Small intestine (tissue), 7 donors: ENCODE data around the gene ANKS1B. TPM values are rescaled to one million over a fixed set of nuclear protein-coding genes. Genes with fewer than 3 reads are reported as not detected.

Source experiments
- DNase-seq, 2 donors: peaks; one replicate each; pipeline versions ENCODE4 v3.0.0 to v3.0.0-alpha.2; 2013
- FAIRE-seq: peaks from 2 replicates; lab custom pipeline; 2012; peaks lifted over from hg19 to GRCh38; lab: Jason Lieb, UNC
- H3K27ac ChIP-seq, 3 donors: one replicate each; pipeline ENCODE4 v1.5.1; 2013; ENCODE audit warnings: low read length in 2 of 3, mild to moderate bottlenecking in 2 of 3, control low read depth in 1 of 3, inconsistent platforms in 1 of 3, low read depth in 1 of 3, moderate library complexity in 1 of 3
- H3K27me3 ChIP-seq, 3 donors: one replicate each; pipeline ENCODE4 v1.6.1; 2013; ENCODE audit warnings: low read length in 3 of 3, inconsistent platforms in 1 of 3; ENCODE audit not compliant: control insufficient read depth in 3 of 3, insufficient read depth in 3 of 3
- H3K36me3 ChIP-seq, 3 donors: one replicate each; pipeline ENCODE4 v1.6.1; 2013; ENCODE audit warnings: low read length in 3 of 3, inconsistent platforms in 1 of 3, low read depth in 1 of 3, mild to moderate bottlenecking in 1 of 3, moderate library complexity in 1 of 3; ENCODE audit not compliant: control insufficient read depth in 3 of 3, insufficient read depth in 2 of 3
- H3K4me1 ChIP-seq, 3 donors: one replicate each; pipeline ENCODE4 v1.6.1; 2013; ENCODE audit warnings: low read length in 2 of 3, inconsistent platforms in 1 of 3, low read depth in 1 of 3, mild to moderate bottlenecking in 1 of 3, moderate library complexity in 1 of 3; ENCODE audit not compliant: control insufficient read depth in 3 of 3, insufficient read depth in 2 of 3
- H3K4me3 ChIP-seq, 3 donors: one replicate each; pipeline ENCODE4 v1.5.1; 2013; ENCODE audit warnings: low read length in 3 of 3, control low read depth in 1 of 3, inconsistent platforms in 1 of 3, low read depth in 1 of 3, mild to moderate bottlenecking in 1 of 3, moderate library complexity in 1 of 3
- H3K9me3 ChIP-seq, 2 donors: one replicate each; pipeline ENCODE4 v1.6.1; 2013; ENCODE audit warnings: low read depth in 1 of 2, low read length in 1 of 2; ENCODE audit not compliant: control insufficient read depth in 2 of 2, insufficient read depth in 1 of 2
- WGBS, 3 donors: extraction: QIAGEN DNeasy Blood & Tissue Kit; methylation state at CpG; one replicate each; pipeline ENCODE4 v1.1.7; 2013; 5-methylcytosine and 5-hydroxymethylcytosine counted together
- polyA plus RNA-seq, 4 donors: library from polyadenylated mRNA; stranded (reverse) in 3 of 4; unstranded in 1 of 4; fragments of 200-250 nt in 3 of 4; fragments of 120-200 nt in 1 of 4; gene quantifications; one replicate each; pipeline versions ENCODE4 v1.2.1 to v1.2.3, GENCODE V29; 2013
- donor health status: healthy with polysubstance abuse.
- donor health status: control.
- donor health status: control.
- donor health status: Bipolar disorder and iron deficiency.
- donor health status: healthy.

ANKS1B gene
- polyA plus RNA-seq, 4 donors, result 0.44 to 0.72 TPM; not detected in 2

GRCh38 chr12:99119449-99119848, 865.3 kb downstream of the ANKS1B start:
- Histone ChIP-seq H3K36me3 (no peaks in the 10 kb centered on the region), H3K27me3 (no peaks in the 10 kb centered on the region), H3K27ac (no peak overlapping the region), H3K4me3 (no peak overlapping the region), H3K9me3 (no peaks in the 10 kb centered on the region), H3K4me1 (no peaks in the 10 kb centered on the region)
- no peak for FAIRE-seq
- no peak for DNase-seq

GRCh38 chr12:99111600-99111999, 873.1 kb downstream of the ANKS1B start:
- FAIRE-seq (no peak), DNase-seq (no peak)
- 55 to 57% (median 57%) methylated on average over 5 of the region's 5 CpGs for WGBS, 3 donors
- no peak overlapping the region for H3K4me3 ChIP-seq
- no peaks in the 10 kb centered on the region for H3K27me3 ChIP-seq
- H3K9me3 ChIP-seq, result no peaks in the 10 kb centered on the region
- no peaks in the 10 kb centered on the region for H3K4me1 ChIP-seq
- no peak overlapping the region for H3K27ac ChIP-seq
- H3K36me3 ChIP-seq, result no peaks in the 10 kb centered on the region

- WGBS, 3 donors, result 40 to 53% (median 43%) methylated on average over 3 of the region's 3 CpGs
- FAIRE-seq, result no peak
These were observed 873.9 kb downstream of the ANKS1B start for GRCh38 chr12:99110868-99111267.

GRCh38 chr12:99110212-99110611, 874.5 kb downstream of the ANKS1B start:
- 37 to 65% (median 38%) methylated on average over 2 of the region's 2 CpGs for WGBS, 3 donors
- Histone ChIP-seq H3K4me1 (no peaks in the 10 kb centered on the region), H3K27ac (no peak overlapping the region), H3K4me3 (no peak overlapping the region), H3K36me3 (no peaks in the 10 kb centered on the region), H3K9me3 (no peaks in the 10 kb centered on the region), H3K27me3 (no peaks in the 10 kb centered on the region)
- DNase-seq, result no peak
- FAIRE-seq, result no peak

More at GRCh38 chr12:99110868-99111267, 873.9 kb downstream of the ANKS1B start:
- no peaks in the 10 kb centered on the region for H3K27me3 ChIP-seq
- no peaks in the 10 kb centered on the region for H3K9me3 ChIP-seq
- no peak overlapping the region for H3K27ac ChIP-seq
- no peak overlapping the region for H3K4me3 ChIP-seq
- no peaks in the 10 kb centered on the region for H3K36me3 ChIP-seq
- no peaks in the 10 kb centered on the region for H3K4me1 ChIP-seq
- DNase-seq, result no peak

GRCh38 chr12:99108924-99109323, 875.8 kb downstream of the ANKS1B start:
- no peak for DNase-seq
- no peaks in the 10 kb centered on the region for H3K9me3 ChIP-seq
- H3K27me3 ChIP-seq, result no peaks in the 10 kb centered on the region
- H3K36me3 ChIP-seq, result no peaks in the 10 kb centered on the region
- FAIRE-seq, result no peak
- WGBS, 3 donors, result 75 to 86% (median 79%) methylated on average over 2 of the region's 2 CpGs
- H3K27ac ChIP-seq, result no peak overlapping the region
- no peaks in the 10 kb centered on the region for H3K4me1 ChIP-seq
- H3K4me3 ChIP-seq, result no peak overlapping the region

GRCh38 chr12:99099786-99100185, 885.0 kb downstream of the ANKS1B start:
- Histone ChIP-seq H3K4me1 (no peaks in the 10 kb centered on the region), H3K9me3 (no peaks in the 10 kb centered on the region), H3K4me3 (no peak overlapping the region), H3K27me3 (no peaks in the 10 kb centered on the region), H3K36me3 (no peaks in the 10 kb centered on the region), H3K27ac (no peak overlapping the region)
- 58 to 74% (median 65%) methylated on average over 2 of the region's 2 CpGs for WGBS, 3 donors
- DNase-seq (no peak), FAIRE-seq (no peak)

GRCh38 chr12:99097171-99097570, 887.6 kb downstream of the ANKS1B start:
- H3K27me3 ChIP-seq, result no peaks in the 10 kb centered on the region
- FAIRE-seq, result no peak
- DNase-seq, result no peak
- no peaks in the 10 kb centered on the region for H3K4me1 ChIP-seq
- H3K4me3 ChIP-seq, result no peak overlapping the region
- H3K27ac ChIP-seq, result no peak overlapping the region
- 85 to 92% (median 86%) methylated on average over 2 of the region's 2 CpGs for WGBS, 3 donors
- H3K9me3 ChIP-seq, result no peaks in the 10 kb centered on the region
- H3K36me3 ChIP-seq, result no peaks in the 10 kb centered on the region

- no peak overlapping the region for H3K4me3 ChIP-seq
- 29 to 37% (median 32%) methylated on average over 3 of the region's 3 CpGs for WGBS, 3 donors
- no peak overlapping the region for H3K27ac ChIP-seq
- H3K36me3 ChIP-seq, result no peaks in the 10 kb centered on the region
- H3K27me3 ChIP-seq, result no peaks in the 10 kb centered on the region
- no peaks in the 10 kb centered on the region for H3K9me3 ChIP-seq
- DNase-seq, result no peak
- H3K4me1 ChIP-seq, result no peaks in the 10 kb centered on the region
- FAIRE-seq, result no peak
These were observed 891.6 kb downstream of the ANKS1B start for GRCh38 chr12:99093166-99093565.

- Histone ChIP-seq H3K4me1 (no peaks in the 10 kb centered on the region), H3K36me3 (no peaks in the 10 kb centered on the region), H3K27ac (no peak overlapping the region), H3K9me3 (no peaks in the 10 kb centered on the region), H3K27me3 (no peaks in the 10 kb centered on the region), H3K4me3 (no peak overlapping the region)
- DNase-seq, result no peak
- no peak for FAIRE-seq
- 63 to 65% (median 64%) methylated on average over 9 of the region's 9 CpGs for WGBS, 3 donors
These were observed 892.5 kb downstream of the ANKS1B start for GRCh38 chr12:99092100-99092851.
